GM12874 (cell line): ENCODE data around the gene BOLA3.

Source experiments
- TF ChIP-seq, protein P1 (sequence below): IDR thresholded peaks from 2 replicates; pipeline ENCODE4 v1.5.1; 2011; ENCODE audit warnings: low read depth, mild to moderate bottlenecking, control low read depth, low read length, moderate library complexity; ENCODE audit not compliant: insufficient read depth

The BOLA3 gene

DNA sequence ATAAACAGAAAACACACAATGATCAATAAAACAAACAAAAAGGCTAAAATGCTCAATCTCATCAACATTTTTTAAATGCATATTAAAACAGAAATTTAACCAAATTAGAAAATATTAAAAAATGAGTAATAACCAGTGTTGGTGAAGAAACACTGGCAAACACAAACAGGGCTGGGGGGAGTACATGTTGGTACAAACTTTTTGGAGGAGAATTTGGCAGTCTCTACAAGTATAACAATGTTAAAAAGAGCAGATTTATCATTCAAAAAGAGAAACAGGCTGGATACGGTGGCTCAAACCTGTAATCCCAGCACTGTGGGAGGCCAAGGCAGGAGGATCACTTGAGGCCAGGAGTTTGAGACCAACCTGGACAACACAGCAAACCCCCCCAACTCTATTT, 17.0 kb upstream of the BOLA3 start:
- TF ChIP-seq, protein P1, sequence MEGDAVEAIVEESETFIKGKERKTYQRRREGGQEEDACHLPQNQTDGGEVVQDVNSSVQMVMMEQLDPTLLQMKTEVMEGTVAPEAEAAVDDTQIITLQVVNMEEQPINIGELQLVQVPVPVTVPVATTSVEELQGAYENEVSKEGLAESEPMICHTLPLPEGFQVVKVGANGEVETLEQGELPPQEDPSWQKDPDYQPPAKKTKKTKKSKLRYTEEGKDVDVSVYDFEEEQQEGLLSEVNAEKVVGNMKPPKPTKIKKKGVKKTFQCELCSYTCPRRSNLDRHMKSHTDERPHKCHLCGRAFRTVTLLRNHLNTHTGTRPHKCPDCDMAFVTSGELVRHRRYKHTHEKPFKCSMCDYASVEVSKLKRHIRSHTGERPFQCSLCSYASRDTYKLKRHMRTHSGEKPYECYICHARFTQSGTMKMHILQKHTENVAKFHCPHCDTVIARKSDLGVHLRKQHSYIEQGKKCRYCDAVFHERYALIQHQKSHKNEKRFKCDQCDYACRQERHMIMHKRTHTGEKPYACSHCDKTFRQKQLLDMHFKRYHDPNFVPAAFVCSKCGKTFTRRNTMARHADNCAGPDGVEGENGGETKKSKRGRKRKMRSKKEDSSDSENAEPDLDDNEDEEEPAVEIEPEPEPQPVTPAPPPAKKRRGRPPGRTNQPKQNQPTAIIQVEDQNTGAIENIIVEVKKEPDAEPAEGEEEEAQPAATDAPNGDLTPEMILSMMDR: no peak

DNA sequence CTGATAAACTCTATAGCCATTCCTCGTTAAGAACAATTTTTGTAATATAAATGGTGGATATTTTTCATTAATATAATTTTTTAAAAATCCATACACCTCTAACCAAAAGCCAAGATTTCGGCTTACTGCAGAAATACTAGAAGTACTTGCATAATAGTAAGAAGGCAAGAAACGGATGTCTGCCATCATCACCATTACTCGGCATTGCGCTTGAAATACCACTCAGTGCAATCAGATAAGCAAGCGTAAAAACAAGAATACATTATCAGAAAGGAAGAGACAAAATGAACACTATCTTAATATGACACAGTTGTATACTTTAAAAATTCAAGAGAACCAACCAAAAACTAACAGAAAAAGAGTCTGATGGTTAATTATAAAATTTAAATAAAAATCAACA, 15.2 kb upstream of the BOLA3 start:
- TF ChIP-seq, protein P1: no peak

DNA sequence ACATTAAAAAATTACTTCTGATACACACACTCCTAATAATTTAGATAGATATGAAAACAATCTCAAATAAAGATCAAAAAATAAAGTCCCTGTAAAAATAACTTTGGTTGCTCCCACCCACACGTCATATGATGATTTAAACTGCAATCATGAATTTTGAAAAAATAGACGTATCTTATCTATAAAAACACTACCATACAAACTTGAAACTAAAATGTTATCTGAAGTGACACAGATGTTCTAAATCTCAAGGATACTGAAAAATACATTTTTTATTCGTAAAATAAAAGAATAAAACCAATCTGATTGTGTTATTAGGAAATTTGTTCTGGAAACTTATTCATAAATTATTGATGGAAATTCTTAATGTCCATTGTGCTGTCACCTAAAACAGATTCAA, 8.1 kb upstream of the BOLA3 start:
- TF ChIP-seq, protein P1: no peak

DNA sequence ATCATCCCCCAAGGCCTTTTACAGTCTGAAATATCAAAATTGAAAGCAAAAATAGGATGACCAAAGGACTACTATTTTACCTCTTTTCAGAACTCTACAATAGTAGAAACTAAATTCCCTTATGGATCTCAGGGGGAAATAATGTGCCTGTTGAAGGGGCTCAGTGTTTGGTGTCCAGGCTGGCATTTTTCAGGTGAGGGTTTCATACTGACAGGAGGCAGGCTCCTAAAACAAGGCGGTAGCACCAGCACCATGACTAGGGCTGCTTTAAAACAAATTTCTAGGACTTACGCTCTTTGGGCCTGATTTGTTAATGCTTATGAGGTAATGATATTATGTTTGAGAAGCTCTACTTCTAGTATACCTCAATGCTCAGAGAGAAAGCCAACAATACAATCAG, 5.2 kb upstream of the BOLA3 start:
- TF ChIP-seq, protein P1: no peak

DNA sequence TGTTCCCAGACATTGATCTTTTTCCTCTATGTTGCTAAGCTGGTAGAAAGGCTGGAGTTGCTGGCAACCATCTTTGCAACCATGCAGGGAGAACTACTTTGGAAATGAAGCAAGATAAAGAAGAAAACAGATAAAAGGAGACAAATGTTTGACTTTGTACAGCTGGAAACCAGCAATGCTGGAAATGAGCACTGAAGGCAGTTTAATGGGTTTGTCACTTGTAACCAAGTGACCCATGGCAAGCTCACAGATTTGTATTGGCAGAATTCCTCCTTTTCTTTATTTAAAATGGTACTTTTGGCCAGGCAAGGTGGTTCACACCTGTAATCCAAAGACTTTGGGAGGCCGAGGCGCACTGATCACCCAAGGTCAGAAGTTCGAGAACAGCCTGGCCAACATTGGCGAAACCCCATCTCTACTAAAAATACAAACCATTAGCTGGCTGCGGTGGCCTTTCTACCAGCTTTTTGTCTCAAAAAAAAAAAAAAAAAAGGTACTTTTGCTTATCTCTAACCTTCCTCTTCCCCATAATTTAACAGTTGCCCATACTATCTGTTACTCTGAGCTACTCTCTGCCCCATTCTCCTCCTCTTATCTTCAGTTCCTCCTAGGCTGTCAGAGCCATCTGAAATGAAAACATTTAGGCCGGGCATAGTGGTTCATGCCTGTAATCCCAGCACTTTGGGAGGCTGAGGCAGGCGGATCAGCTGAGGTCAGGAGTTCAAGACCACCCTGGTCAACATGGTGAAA, 2.0 kb upstream of the BOLA3 start:
- TF ChIP-seq, protein P1: no peak

DNA sequence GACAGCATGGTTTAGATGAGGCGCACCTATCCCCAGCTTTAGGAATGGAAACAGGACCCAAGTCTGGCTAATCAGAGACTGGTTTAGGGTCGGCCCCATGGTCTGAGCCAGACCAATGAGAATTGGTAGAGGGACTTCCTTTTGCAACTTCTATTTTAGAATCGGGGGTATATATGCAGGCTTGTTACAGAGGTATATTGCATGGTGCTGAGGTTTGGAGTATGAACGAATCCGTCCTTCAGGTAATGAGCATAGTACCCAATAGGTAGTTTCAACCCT, 1.5 kb upstream of the BOLA3 start:
- TF ChIP-seq, protein P1: no peak

DNA sequence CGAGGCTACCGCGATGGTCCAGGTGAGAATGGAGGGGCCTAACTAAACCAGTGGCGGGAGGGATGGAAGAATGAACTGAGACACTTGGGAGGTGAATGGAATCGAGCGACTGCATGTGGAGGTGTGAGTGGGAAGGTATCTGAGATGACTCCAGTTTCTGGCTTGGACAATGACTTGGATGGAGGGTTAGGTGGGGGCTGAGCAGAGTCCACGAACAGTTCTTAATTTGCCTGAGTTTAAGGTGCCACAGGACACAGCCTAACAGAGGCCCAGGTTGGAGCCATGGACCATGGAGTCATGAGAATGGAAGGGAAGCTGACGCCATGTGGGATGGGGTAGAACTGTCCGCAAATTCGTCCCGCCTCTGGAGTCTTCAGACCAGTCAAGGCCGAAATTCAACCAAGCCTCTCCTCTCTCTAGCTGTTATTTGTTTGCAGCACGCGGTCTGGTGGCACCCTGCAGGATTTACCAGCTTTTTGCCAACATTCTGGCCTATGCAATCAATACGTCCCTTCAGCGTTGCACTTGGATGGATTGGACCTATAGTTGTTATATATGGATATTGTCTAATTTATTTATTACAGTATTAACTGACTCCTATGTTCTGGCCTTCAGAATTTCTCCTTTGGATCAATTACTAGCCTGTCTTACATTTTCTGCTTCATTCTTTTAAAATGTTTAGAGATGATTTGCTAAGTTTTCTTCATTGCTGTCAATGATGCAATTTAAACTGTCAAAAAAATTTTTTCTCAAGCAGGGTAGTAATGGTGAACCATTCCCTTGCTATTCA, 940 bp upstream of the BOLA3 start:
- TF ChIP-seq, protein P1: no peak
